IPS-18c (cell line): Measurements from ENCODE around the gene CAVIN3.

Source experiments
- H3K4me3 ChIP-seq: 2 replicates; pipeline ENCODE4 v1.7.0; 2013; ENCODE audit warnings: low read depth, mild to moderate bottlenecking, low read length, moderate library complexity; ENCODE audit not compliant: insufficient read depth
- H3K9me3 ChIP-seq: one replicate; pipeline ENCODE4 v1.6.1; 2013; ENCODE audit warnings: mild to moderate bottlenecking, low read length, moderate library complexity; ENCODE audit not compliant: control insufficient read depth, insufficient read depth

CAVIN3 gene

GRCh38 chr11:6320411-6321155 is at the start of gene CAVIN3:
Gene CAVIN3 (minus strand): TSS chr11:6320501. CDS start chr11:6320476, 25 bp downstream.
- H3K4me3 ChIP-seq, result peak within 1 kb of the TSS; percentile 73
- H3K9me3 ChIP-seq, result peaks cover 5% of the 10 kb centered on the region

DNA sequence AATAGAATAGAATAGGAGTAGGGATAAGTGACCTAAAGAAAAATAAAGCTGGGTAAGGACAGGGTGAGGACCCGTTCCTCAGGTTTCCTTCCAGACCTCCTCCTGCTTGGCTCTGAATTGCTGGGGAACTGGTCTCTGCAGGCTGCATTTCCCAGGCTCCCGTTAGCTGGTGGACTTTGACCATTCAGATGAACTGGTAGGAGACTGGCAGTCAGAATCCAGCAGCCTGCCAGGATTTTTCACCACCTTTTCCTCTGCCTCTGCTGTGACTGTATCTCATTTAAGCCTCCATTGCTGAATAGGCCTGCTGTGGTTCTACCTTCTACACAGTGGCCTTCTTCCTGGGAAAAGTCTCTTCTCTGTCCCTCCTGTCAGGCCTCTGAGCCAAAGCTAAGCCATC is 45.4 kb upstream of the CAVIN3 start:
- no peaks in the 10 kb centered on the region for H3K9me3 ChIP-seq
- no peak overlapping the region for H3K4me3 ChIP-seq

DNA sequence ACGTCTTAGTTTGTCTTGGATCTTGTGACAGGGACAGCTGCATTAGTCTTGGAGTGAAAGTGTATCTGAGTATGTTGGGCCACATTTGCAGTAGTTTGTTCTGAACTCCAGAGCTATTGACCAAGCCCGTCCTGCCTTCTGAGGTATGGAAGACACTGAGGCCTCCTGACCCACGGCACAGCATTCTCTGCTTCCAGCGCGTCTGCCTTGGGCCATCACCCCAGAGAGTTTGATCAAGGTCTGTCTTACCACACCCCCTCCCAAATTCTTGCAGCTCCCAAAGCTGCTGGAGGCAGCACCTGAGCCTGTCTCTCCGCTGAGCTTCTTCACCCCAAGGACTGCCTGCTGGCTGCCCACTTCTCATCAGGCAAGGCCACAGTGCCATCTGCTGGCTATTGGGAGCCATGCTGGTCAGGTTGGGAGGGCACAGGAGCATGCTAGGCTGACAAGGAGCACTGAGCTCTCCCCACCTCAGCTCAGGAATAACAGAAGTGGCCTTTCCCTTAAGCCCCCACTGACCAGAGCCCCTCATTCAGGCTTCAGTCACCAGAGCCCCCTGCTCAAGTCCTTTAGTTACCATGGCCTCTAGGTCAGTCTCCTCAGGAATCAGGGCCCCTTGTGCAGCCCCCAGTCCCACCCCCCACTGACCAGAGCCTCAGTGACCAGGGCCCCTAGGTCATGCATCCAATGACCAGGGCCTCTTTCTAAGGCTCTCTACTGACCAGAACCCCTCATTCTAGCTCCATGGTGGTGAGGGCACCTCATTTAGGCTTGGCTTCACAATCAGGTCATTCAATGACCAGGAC is 42.8 kb upstream of the CAVIN3 start:
- Histone ChIP-seq H3K4me3 (no peak overlapping the region; the same call in 1 of the 2 replicates), H3K9me3 (no peaks in the 10 kb centered on the region)

DNA sequence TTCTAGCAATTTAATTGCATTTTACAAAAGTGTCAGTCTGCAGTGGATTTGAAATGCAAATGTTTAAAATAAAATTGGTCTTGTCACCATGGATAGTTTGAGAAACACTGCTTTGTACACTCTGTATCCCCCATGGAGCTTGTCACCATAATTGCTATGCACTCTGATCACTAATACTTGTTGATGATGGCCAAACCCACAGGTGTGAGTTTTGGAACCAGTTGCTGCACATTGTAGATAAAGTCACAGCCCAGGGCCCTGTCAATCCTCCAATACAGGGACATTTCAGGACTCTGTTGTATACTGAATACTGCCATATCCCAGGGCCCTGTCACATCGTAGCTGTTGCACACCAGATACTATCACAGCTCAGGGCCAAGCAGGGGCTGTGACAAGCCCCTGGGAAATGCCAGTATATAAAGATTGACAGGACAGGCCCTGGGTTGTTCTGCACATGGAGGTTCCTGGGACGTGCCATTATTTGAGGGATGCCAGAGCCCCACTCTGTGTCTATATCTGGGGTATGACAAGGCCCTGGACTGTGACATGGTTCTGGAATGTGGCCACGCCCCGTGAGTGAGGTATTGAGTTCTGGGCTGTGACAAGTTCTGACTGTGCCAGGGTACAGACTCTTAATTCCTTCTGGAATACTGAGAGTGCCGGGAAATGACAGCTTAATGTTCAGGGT is 42.0 kb upstream of the CAVIN3 start:
- H3K4me3 ChIP-seq, result no peak overlapping the region
- H3K9me3 ChIP-seq, result no peaks in the 10 kb centered on the region

DNA sequence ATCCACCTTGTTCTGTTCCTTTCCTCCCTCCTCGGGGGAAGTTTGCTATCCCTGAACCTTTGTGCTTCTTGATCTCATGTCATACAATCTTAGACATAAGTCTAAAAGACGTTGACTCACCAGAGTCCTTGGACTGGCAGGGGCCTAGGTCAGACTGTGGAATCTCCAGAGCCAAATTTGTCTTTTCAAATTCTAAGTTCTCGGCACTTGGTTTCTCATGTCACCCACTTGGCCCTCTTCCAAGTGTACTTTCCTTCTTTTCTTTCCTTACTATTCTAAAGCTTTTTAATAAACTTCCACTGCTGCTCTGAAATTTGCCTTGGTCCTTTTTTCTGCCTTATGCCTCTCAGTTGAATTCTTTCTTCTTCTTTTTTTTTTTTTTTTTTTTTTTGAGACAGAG is 39.9 kb upstream of the CAVIN3 start:
- H3K4me3 ChIP-seq, result no peak overlapping the region
- no peaks in the 10 kb centered on the region for H3K9me3 ChIP-seq

DNA sequence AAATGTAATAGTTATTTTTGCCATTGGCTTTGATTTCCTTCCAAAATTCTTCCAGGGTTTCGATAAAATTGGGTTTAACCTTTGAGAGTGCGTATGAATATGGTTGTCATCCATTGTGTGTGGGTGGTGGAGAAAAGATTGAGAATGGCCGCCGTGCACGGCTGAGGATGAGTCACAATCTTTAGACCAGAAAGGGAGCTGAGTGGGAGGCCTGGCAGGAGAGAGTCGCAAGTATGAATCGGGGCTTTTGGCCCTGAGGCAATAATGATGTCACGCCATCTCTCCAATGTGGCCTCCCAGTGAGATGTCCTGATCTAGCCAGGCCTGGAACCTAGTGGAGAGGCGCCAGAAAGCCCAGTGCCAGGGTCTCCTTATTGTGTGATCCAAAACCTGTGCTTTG is 36.9 kb upstream of the CAVIN3 start:
- Histone ChIP-seq H3K9me3 (no peaks in the 10 kb centered on the region), H3K4me3 (no peak overlapping the region)

DNA sequence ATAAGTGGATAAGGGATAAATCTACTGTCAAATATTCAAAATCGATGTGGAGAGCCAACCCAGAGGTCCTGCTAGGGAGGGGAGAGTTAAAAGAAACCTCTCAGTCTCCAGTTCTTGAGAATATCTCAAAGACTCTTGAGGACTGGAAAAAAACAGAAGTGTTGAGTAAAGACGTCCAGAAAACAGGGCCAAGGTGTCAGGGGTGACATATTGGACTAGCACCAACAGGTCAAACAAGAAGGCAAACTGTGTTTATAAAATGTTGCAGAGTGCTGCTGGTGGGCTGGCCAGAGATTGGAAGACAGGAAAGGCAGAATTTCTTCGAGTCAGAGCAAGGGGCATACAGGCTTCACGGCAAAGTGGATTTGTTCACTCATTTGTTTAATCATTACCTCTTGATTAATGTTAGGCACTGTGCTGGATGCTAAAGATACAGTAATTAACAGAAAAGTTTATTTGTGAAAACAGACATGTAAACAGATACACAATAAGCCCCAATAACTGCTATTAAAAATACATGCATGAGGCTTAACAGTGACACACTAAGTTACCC is 36.3 kb upstream of the CAVIN3 start:
- Histone ChIP-seq H3K4me3 (no peak overlapping the region), H3K9me3 (no peaks in the 10 kb centered on the region)

- Histone ChIP-seq H3K9me3 (no peaks in the 10 kb centered on the region), H3K4me3 (no peak overlapping the region)
These were observed 34.6 kb upstream of the CAVIN3 start for GRCh38 chr11:6354651-6355485.

- Histone ChIP-seq H3K4me3 (no peak overlapping the region), H3K9me3 (no peaks in the 10 kb centered on the region)
These were observed 33.2 kb upstream of the CAVIN3 start for GRCh38 chr11:6353367-6353987.

DNA sequence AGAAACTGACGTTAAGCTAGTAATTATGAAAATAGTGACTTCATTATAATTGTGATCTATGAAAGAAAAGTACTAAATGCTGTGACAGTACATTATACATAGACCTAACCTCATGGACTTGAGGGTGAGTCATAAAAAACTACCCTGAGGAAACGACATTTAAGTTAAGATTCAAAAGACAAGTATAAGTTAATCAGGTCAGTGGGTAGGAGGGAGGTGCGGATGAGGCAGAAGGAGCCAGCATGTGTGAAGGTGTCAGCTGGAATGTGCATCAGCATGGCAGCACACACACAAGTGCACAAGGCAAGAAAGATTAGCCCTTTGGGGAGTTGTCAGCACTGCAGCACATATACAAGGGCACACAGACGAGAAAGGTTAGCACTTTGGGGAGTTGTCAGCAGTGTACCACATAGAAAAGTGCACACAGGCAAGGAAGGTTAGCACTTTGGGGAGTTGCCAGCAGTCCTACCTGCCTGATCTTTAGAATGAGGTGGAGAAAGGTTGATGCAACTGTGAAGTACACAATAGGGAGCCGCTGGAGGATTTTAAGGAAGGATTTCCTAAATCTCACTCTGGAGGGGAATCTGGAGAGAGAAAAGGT is 31.6 kb upstream of the CAVIN3 start:
- no peak overlapping the region for H3K4me3 ChIP-seq
- H3K9me3 ChIP-seq, result no peaks in the 10 kb centered on the region

DNA sequence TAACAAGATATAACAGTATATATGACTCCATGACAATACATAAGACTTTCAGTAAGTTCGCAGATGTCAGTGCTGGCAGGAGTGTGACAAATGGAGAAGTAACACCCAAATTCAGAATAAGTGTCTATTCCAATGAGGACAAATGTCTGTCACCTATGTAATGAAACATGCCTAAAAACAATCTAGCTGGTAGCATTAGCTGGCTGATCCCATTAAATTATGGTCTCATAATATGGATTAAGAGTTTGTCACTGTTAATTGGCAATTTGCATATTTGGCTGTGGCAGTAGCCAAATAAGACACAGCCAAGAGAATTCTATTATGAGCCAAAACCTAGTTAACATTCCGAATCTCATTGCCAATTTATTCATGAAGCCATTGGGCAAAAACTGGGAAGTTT is 30.2 kb upstream of the CAVIN3 start:
- no peak overlapping the region for H3K4me3 ChIP-seq
- H3K9me3 ChIP-seq, result peaks cover 3% of the 10 kb centered on the region

DNA sequence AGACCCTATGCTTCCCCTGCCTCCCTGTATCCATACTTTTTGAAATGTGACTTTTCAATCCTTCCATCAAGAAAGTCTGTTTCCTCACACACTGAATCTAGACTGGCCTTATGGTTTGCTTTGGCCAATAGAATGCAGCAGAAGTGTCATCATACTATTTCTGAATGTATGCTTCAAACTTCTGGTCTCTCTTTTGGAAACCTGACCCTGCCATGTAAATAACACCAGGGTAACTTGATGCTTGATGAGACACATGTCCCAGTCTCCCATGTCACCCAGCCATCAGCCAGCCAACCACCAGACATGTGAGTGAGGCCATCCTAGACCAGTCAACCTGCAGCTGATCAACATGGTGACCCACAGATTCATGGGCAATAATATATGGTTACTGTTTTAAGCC is 29.7 kb upstream of the CAVIN3 start:
- H3K9me3 ChIP-seq, result peaks cover 3% of the 10 kb centered on the region

GRCh38 chr11:6345366-6345765 is 25.1 kb upstream of the CAVIN3 start:
- H3K4me3 ChIP-seq, result no peak overlapping the region
- H3K9me3 ChIP-seq, result peaks cover 3% of the 10 kb centered on the region

More for the DNA sequence above, 29.7 kb upstream of the CAVIN3 start:
- H3K4me3 ChIP-seq, result no peak overlapping the region

DNA sequence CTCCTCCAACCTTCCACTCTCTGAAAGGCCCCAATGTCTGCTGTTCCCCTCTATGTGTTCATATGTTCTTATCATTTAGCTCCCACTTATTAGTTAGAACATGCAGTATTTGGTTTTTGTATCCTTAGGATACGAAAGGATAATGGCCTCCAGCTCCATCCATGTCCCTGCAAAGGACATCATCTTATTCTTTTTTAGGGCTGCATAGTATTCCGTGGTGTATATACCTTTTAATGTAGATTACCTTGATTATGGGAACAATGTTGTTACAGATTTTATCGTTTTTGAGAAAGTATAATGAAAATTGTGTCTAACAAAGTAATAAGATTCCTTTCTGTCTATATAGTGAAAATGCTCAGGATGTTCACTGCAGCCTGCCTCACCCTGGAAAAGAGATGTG is 16.0 kb upstream of the CAVIN3 start:
- no peak overlapping the region for H3K4me3 ChIP-seq
- H3K9me3 ChIP-seq, result peaks cover 3% of the 10 kb centered on the region

- H3K9me3 ChIP-seq, result peaks cover 3% of the 10 kb centered on the region
- H3K4me3 ChIP-seq, result no peak overlapping the region
These were observed 14.5 kb upstream of the CAVIN3 start for GRCh38 chr11:6334806-6335205.

DNA sequence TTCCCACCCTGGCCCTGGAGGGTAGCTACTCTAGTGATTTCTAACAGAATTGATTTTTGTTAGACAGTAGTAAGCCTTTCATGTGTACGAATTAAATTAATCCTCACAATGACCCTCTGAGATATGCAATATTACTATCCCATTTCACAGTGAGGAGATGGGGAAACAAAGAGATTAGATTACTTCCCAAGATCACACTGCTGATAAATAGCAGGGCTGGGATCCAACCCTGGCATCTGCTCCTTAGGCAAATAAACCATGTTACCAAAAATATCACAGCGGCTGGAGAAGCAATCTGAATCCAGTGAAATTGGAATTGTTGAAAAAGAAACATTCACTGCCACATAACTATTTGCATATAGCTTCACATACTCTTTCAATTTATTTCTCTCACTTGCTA is 12.8 kb upstream of the CAVIN3 start:
- Histone ChIP-seq H3K4me3 (no peak overlapping the region), H3K9me3 (peaks cover 3% of the 10 kb centered on the region)
